HG02884 (cell line): ENCODE data around the gene NDUFA7.
A peak's percentile ranks its signal among the peaks of the same experiment; 100 is the strongest.
"Not testable (repeated sequence)": the region's sequence is repeated elsewhere in the genome, so short reads cannot be mapped to it uniquely, and the experiment has no call there.

Source experiments
- ATAC-seq: cut with Tn5 transposase; IDR thresholded peaks from one replicate; pipeline ENCODE4 v1.9.1; 2021; ENCODE audit warnings: mild to moderate bottlenecking, moderate library complexity; ENCODE audit not compliant: unreplicated experiment

The NDUFA7 gene

DNA sequence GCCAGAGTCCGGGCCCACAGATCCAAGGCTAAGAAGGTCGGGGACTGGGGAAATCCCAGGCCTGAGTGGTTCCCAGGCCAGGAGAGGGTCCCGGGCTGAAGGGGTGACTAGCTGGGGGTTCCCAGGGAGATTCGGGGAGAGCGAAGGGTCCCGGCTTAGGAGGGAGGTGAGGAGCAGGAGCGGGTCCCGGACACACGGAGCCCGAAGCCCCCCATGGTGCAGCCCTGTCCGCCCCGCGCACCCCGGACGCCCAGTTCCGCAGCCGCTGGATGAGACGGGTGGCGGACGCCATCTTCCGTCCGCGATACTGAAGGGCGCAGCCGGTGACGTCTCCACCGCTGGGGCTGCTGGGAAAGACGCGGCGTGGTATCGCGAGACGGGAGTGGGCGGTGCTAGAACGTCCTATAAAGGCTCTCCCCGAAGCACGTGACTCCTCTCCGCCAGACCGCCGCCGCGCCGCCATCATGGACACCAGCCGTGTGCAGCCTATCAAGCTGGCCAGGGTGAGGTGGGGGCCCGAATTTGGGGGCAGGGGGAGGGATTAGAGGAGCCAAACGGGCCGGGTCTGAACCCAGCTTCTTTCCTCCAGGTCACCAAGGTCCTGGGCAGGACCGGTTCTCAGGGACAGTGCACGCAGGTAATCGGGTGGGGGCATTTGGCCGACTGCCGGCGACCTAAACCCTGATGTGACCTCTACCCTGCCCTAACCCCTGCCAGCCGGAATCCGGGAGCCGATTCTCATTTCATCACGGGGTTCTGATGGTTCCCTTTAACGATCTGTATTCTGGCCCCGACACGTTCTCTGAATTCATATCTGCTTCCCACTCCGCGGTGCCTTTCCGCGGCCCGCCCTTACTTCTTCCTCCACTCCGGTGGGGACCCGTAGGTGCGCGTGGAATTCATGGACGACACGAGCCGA lies at the start of gene NDUFA7, which contains the start of gene RPS28:
NDUFA7 (minus strand) TSS at position 309 of the 919 bp plus-strand sequence; CDS start at position 292, 17 bp downstream.
RPS28 (plus strand) TSS at position 430 of the 919 bp plus-strand sequence; CDS start at position 465, 35 bp downstream.
- peak; percentile 79 for ATAC-seq

DNA sequence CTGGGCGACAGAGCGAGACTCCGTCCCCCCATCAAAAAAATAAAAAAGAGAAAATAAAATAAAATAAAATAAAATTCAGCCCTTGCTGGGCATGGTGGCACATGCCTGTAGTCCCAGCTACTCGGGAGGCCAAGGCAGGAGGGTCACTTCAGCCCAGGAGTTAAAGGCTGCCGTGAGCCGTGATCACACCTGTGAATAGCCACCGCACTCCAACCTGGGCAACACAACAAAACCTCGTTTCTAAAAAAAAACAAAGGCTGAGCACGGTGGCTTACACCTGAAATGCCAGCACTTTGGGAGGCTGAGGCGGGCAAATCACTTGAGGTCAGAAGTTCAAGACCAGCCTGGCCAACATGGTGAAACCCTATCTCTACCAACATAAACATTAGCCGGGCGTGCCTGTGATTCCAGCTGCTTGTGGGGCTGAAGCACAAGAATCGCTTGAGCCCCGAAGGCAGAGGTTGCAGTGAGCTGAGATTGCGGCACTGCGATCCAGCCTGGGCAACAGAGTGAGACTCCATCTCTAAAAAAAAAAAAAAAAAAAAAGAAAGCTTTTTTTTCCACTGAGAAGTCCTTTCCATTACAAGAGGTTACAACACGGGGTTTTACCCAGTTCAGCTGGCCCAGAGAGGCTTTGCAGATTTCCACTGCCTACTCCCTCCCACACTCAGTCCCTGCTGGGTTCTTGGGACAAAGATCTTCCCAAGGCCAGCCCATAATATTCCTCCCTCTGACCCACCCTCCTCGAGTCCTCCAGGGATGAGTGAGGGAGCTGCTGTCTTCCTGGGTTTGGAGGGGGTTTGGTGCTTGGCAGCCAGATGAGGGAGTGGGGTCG lies 49.2 kb upstream of the NDUFA7 start:
- no peak for ATAC-seq

DNA sequence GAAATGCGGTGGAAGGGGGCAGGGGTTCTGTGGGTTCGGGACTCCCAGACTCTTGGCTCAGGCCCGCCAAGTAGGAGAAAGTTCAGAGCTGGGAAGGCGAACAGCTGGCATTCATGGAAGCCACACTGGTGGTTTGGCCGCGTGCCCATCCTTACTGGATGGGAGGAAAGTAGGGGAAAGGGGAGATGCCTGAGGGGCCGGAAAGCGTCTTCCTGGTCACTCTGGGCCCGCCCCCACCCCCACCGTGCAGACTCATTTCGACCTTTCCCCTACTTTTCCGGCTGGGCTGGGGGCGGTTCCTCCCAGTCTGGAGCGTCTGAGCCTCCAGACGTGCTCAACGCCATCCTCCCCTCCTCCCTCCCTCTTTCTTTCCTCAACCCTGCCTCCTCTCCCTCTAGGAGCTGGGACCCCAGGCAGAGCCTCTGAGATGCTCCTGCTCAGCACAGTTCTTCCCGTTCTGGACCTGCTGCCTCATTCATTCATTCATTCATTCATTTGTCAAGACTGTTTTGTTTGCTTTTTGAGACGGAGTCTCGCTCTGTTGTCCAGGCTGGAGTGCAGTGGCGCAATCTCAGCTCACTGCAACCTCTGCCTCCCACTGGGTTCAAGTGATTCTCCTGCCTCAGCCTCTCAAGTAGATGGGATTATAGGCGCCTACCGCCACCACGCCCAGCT lies 46.3 kb upstream of the NDUFA7 start:
- no peak for ATAC-seq

DNA sequence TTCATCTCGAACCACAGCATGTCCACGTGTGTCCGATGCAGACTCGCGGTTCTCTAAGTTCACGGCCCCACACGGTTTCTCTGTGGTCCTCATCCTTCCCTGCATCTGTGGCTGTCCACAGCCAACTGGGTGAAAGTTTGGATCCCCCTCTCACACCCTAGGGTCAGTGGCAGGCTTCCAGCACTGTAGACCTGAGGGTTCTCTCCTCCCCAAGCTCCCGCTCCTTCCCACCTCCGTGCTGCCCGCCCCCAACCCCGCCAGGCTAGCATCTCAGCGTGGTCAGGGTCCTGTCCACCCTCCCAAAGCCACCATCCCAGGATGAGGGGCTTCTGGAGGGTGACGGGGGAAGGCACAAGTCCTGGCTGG lies 45.8 kb upstream of the NDUFA7 start:
- ATAC-seq = no peak

DNA sequence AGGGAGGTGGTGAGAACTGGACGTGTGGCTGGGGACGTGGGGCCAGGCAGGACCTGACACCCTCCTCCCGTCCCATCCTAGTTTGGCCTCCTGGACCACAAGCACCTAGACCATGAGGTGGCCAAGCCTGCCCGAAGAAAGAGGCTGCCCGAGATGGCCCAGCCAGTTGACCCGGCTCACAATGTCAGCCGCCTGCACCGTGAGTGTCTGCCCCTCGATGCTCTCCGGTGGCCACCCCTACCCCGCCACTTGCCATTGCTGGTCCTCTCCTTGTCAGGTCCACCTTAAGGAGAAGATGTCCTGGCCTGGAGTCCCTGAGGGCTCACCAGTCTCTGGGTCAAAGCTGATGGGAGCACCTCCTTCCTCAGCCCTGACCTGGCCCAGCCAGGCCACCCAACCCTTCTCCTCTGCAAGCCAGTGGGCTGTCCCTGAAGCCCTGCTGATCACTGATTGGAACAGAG lies 45.0 kb upstream of the NDUFA7 start:
- ATAC-seq = no peak

DNA sequence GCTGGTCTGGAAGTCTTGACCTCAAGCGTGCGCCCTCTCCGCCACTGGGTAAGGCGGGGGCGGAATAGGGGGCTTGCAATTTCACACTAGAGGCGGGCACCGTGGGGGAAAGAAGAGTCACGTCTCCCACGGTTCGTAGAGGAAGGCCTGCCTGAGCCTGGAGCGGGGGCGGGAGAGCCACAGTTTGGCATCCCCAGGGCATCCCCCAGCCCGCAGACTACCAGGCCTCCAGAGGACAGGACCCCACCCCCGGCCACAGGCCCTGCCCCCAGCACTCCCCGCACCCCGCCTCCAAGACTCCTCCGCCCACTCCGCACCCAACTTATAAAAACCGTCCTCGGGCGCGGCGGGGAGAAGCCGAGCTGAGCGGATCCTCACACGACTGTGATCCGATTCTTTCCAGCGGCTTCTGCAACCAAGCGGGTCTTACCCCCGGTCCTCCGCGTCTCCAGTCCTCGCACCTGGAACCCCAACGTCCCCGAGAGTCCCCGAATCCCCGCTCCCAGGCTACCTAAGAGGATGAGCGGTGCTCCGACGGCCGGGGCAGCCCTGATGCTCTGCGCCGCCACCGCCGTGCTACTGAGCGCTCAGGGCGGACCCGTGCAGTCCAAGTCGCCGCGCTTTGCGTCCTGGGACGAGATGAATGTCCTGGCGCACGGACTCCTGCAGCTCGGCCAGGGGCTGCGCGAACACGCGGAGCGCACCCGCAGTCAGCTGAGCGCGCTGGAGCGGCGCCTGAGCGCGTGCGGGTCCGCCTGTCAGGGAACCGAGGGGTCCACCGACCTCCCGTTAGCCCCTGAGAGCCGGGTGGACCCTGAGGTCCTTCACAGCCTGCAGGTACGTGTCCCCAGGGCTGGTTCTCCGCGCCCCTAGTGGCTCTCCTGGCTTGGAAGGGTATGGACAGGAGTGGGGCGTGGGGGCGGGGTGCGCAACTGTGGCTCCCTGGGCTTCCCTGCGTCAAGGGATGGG lies 42.9 kb upstream of the NDUFA7 start, which contains the start of gene ANGPTL4:
ANGPTL4 (plus strand) TSS at position 353 of the 969 bp plus-strand sequence; CDS start at position 520, 167 bp downstream.
- ATAC-seq = no peak

DNA sequence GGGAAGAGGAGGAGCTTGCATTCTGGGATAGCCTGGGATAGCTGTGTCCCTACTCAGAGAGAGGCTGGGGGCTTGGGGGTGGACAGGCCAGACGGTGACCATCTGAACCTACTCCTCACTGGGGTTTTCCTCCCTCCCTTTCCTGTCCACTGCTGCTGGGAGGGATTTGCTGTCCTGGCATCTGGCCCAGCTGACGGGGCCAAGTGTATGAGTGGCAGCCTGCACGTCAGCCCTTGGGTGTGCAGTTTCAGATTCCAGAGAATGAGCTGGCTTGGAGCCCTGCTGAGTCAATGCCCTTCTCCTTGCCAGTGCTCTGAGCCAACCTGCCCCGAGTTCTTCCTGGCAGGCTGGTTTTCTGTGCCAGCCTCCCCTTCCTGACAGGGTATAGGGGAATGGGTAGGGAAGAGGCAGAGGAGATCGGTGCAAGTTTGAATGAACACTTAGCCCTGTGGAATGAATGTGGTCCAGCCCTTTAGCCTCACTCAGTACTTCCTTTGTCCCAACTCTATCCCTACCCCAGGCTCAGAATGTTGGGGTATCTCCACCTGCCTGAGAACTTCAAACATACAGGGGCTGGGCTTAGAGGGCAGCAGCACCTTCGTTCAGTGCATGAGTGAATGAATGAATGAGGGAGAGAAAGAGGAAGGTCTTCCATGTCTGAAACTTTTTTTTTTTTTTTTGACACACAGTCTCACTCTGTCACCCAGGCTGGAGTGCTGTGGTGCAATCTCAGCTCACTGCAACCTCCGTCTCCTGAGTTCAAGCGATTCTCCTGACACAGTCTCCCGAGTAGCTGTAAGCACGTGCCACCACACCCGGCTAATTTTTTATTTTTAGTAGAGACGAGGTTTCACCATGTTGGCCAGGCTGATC lies 41.0 kb upstream of the NDUFA7 start:
- ATAC-seq = no peak

DNA sequence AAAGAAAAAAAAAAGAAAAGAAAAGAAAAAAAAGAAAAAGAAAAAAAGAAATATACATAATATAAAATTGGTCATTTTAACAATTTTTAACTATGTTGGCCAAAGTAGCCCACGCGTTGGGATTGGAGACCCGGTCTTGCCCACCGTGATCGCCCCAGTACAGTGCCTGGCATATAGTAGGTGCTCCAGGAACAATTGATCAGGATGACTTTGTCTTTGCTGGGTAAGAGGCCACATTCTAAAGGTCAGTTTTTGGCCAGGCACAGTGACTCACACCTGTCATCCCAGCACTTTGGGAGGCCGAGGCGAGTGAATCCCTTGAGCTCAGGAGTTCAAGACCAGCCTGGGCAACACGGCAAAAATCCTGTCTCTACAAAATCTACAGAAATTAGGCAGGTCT lies 39.0 kb upstream of the NDUFA7 start:
- no peak for ATAC-seq

DNA sequence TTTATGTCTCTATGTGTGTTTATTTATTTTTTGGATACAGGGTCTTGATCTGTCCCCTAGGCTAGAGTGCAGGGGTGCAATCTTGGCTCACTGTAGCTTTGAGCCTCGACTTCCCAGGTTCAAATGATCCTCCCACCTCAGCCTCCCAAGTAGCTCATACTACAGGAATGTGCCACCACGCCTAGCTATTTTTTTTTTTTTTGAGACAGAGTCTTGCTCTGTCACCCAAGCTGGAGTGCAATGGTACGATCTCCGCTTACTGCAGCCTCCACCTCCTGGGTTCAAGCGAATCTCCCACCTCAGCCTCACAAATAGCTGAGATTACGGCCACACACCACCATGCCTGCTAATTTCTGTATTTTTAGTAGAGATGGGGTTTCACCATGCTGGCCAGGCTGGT lies 37.8 kb upstream of the NDUFA7 start:
- ATAC-seq = no peak

DNA sequence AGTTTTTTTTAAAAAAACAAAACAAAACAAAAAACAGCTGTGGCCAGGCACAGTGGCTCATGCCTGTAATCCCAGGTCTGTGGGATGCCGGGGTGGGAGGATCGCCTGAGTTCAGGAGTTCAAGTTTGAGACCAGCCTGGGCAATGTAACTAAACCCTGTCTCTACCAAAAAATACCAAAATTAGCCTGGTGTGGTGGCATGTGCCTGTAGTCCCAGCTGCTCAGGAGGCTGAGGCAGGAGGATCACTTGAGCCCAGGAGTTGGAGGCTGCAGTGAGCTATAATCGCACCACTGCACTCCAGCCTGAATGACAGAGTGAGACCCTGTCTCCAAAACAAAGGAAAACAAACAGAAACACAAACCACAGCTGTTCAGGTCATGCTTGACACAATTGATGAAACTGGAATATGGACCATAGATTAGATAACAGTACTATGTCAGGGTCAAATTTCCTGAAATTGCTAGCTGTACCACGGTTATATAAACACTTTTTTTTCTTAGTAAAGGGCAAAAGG lies 35.9 kb upstream of the NDUFA7 start:
- ATAC-seq = no peak

DNA sequence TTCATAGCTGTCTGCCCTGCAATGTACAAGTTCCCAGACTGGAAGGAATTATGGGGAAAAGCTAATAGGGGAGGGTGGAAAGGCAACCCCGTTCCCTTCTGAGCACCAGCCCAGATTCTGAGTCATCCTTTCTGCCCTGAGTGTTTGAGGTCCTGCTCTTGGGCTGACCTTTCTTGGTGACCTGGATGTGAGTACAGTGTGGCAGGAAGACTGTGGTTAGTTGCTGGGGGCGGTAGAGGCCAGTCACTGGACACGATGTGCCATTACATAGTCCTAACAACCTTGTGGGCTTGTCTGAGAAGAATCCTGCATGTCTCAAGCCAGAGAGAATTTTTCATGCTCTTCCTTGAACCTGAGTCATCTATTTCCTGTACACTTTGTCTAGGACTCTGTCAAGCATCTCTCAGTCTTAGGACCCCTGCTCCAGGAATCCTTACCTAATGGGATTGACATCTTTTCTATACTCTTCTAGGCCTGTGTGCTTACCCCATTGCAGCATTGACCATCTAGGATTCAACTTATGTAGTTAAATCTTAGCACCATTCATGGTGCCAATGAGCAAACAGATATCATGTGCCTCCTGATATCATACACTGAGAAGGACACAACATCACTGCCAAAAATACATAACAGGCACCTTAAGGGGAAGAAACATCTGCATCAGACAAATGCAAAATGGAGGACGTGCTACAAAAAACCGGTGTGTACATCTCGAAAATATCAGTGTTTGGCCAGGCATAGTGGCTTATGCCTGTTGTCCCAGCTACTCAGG lies 34.6 kb upstream of the NDUFA7 start:
- no peak for ATAC-seq

DNA sequence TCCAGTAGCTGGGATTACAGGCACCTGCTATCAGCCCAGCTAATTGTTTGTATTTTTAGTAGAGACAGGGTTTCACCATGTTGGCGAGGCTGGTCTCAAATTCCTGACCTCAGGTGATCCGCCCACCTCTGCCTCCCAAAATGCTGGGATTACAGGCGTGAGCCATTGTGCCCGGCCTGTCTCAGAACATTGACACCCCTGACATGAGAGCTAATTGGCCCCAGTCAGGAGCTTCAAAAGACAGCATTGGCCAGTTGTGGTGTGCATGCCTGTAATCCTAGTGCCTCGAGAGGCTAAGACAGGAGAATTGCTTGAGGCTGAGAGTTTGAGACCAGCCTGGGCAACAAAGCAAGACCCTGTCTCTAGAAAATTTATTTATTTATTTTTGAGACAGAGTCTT lies 31.7 kb upstream of the NDUFA7 start:
- ATAC-seq = not testable (repeated sequence)

DNA sequence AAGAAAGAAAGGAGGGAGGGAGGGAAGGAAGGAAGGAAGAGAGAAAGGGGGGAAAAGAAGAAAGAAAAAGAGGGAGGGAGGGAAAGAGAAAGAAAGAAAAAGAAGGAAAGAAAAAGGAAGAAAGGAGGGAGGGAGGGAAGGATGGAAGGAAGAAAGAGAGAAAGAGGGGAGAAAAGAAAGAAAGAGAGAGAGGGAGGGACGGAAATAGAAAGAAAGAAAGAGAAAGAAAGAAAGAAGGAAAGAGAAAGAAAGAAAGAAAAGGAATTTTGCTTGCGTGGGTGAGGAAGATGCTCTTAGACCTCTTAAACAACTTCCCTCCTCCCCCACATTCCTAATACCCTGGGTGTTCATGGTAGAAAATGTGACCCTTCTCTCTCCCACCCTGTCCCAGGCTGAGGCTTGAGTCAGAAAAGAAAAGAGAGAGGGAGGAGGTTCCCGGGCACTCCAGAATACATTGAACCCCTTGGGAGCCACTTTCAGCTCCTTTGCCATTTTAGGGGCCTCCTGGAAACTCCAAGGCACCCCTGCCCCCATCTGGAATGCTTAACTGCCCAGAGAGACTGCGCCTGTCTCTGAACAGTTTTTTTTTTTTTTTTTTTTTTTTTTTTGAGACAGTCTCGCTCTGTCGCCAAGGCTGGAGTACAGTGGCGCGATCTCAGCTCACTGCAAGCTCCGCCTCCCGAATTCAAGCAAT lies 31.1 kb upstream of the NDUFA7 start:
- no peak for ATAC-seq

DNA sequence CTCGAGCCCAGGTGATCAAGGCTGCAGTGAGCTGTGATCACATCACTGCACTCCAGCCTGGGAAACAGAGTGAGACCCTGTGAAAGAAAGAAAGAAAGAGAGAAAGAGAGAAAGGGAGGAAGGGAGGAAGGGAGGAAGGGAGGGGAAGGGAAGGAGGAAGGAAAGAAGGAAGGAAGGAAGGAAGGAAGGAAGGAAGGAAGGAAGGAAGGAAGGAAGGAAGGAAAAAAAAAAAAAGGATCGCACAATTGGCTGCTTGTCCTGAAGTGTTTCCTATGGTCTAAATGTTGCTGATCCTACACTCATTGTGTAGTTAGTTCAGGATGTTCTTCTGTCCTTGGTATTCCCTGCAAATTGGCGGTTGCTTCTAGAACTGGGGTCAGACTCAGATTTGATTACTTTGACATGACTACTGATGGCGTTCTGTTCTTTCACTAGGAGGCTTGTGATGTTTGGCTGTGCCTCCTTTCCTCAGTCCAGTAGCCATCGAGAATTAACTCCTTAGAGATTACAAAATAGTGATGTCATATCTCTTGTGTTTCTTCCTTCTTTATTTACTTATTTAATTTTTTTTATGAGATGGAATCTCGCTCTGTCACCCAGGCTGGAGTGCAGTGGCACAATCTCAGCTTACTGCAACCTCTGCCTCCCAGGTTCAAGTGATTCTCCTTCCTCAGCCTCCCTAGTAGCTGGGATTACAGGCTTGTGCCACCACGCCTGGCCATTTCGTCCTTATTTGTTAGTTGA lies 28.6 kb upstream of the NDUFA7 start:
- ATAC-seq = not testable (repeated sequence)

DNA sequence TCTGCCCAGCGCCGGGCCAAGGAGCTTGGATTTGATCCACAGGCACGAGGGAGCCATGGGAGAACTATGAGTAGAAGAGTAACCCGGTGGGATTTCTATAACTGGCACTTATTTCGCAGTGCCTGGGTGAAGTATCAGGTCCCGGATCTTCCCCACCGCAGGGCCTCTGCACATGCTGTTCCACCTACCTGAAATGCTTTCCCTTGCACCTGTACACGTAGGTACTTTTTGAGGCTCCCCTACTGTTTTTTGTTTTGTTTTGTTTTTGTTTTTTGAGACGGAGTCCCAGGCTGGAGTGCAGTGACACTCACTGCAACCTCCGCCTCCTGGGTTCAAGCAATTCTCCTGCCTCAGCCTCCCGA lies 22.3 kb upstream of the NDUFA7 start:
- no peak for ATAC-seq

DNA sequence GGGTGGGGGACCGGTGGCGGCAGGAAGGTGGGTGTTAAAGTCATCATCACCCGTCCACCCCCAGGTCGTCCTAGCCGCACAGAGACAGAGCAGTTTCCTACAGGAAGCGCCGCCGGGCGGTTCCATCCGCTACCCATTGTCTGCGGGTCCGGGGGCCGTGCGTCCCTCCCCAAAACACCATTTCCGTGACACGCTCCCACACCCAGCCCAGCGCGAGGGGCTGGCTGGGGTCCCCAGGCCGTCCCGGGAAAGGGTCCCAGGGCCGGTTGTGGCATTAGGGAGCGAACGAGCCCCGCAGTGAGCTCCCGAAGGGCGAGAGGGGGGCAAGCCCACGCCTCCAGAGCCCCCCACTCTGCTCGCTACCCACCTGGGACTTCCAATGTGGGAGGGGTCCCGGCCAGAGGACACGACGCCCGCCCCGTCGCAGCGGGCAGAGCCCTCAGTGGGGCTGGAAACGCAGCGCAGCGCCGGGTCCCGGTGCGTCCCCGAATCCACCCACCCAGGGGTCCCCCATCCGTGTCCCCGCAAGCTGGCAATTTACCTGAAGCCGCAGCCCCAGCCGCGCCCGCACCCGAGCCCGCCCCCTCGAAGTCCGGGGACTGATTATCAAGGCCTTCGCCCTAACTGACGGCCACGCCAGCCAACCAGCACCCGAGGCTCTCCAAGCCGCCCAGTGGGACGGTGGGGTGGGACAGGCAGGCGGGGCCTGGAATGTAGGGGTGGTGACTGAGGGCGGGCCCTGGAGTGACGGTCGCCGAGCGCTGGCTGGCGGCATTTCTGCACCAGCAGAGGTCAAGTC lies 21.7 kb upstream of the NDUFA7 start, which contains the start of gene KANK3:
KANK3 (minus strand) TSS at position 579 of the 799 bp plus-strand sequence. CDS start 5,434 bp downstream, outside the sequence.
- no peak for ATAC-seq
